HEK293 (cell line): ENCODE data around the gene SYDE1.

Source experiments
- ZNF274 ChIP-seq, 2 experiments: fragments of 200-500 bp in 1 of 2; fragments of 450-650 bp in 1 of 2; sonication (Bioruptor generic) in 1 of 2; formaldehyde crosslinking in 1 of 2; IDR thresholded peaks; 2 replicates each; pipeline versions ENCODE4 v1.5.1 to v1.6.1; 2014 to 2016; ENCODE audit warnings: borderline replicate concordance in 1 of 2, inconsistent platforms in 1 of 2, low read length in 1 of 2, missing biosample characterization in 1 of 2, missing genetic modification characterization in 1 of 2
- TF ChIP-seq, protein P1 (sequence below): fragments of 450-650 bp; formaldehyde crosslinking; IDR thresholded peaks from 2 replicates; pipeline ENCODE4 v1.5.1; 2017; ENCODE audit warnings: missing biosample characterization, missing genetic modification characterization
- TF ChIP-seq, protein P2 (sequence below): fragments of 450-650 bp; formaldehyde crosslinking; IDR thresholded peaks from 2 replicates; pipeline ENCODE4 v1.5.1; 2016; ENCODE audit warnings: missing biosample characterization, missing genetic modification characterization

DNA sequence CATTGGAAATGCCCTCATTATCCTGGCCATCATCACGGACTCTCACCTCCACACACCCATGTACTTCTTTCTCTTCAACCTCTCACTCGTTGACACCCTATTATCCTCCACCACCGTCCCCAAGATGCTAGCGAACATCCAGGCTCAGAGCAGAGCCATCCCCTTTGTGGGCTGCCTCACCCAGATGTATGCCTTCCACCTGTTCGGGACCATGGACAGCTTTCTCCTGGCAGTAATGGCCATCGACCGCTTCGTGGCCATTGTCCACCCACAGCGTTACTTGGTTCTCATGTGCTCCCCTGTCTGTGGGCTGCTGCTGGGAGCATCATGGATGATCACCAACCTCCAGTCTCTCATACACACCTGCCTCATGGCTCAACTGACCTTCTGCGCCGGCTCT is 20.0 kb upstream of the SYDE1 start:
- TF ChIP-seq, protein P1, sequence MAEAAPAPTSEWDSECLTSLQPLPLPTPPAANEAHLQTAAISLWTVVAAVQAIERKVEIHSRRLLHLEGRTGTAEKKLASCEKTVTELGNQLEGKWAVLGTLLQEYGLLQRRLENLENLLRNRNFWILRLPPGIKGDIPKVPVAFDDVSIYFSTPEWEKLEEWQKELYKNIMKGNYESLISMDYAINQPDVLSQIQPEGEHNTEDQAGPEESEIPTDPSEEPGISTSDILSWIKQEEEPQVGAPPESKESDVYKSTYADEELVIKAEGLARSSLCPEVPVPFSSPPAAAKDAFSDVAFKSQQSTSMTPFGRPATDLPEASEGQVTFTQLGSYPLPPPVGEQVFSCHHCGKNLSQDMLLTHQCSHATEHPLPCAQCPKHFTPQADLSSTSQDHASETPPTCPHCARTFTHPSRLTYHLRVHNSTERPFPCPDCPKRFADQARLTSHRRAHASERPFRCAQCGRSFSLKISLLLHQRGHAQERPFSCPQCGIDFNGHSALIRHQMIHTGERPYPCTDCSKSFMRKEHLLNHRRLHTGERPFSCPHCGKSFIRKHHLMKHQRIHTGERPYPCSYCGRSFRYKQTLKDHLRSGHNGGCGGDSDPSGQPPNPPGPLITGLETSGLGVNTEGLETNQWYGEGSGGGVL, result no peak
- TF ChIP-seq, protein P2, sequence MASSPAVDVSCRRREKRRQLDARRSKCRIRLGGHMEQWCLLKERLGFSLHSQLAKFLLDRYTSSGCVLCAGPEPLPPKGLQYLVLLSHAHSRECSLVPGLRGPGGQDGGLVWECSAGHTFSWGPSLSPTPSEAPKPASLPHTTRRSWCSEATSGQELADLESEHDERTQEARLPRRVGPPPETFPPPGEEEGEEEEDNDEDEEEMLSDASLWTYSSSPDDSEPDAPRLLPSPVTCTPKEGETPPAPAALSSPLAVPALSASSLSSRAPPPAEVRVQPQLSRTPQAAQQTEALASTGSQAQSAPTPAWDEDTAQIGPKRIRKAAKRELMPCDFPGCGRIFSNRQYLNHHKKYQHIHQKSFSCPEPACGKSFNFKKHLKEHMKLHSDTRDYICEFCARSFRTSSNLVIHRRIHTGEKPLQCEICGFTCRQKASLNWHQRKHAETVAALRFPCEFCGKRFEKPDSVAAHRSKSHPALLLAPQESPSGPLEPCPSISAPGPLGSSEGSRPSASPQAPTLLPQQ, result no peak
- no peak for TF ChIP-seq ZNF274 (IDR thresholded peaks at IDR 0.05; ENCODE audit: low read length)
- TF ChIP-seq ZNF274 (tag by site-specific recombination; IDR thresholded peaks at IDR 0.05; ENCODE audit: borderline replicate concordance), result no peak
